ENCODE data around the gene RNF41. TPM values are rescaled to one million over a fixed set of nuclear protein-coding genes. Genes with fewer than 3 reads are reported as not detected.

Gene RNF41
- polyA plus RNA-seq, 1 experiment: 338 TPM

Other genes starting within 250 kb of the RNF41 start
- 117 and 130 TPM in 2 replicates for gene RAB5B, start 247.8 kb downstream of the RNF41 start, polyA plus RNA-seq (2011; rRNA removed)
- gene SUOX, start 224.6 kb downstream of the RNF41 start, polyA plus RNA-seq (2011; rRNA removed): 14.4 and 22.3 TPM in 2 replicates
- 1.9 and 2.9 TPM in 2 replicates for gene IKZF4, start 200.9 kb downstream of the RNF41 start, polyA plus RNA-seq (2011; rRNA removed)
- gene RPS26, start 180.0 kb downstream of the RNF41 start, polyA plus RNA-seq (2011; rRNA removed): 635 and 868 TPM in 2 replicates
- 4.7 and 6.0 TPM in 2 replicates for gene ERBB3, start 141.8 kb downstream of the RNF41 start, polyA plus RNA-seq (2011; rRNA removed)
- gene PA2G4, start 117.4 kb downstream of the RNF41 start, polyA plus RNA-seq (2011; rRNA removed): 134 and 215 TPM in 2 replicates
- gene RPL41, start 105.3 kb downstream of the RNF41 start, polyA plus RNA-seq (2011; rRNA removed): 5,645 and 7,867 TPM in 2 replicates
- 1.4 and 1.6 TPM in 2 replicates for gene ZC3H10, start 103.7 kb downstream of the RNF41 start, polyA plus RNA-seq (2011; rRNA removed)
- gene ESYT1, start 93.7 kb downstream of the RNF41 start, polyA plus RNA-seq (2011; rRNA removed): 180 and 264 TPM in 2 replicates
- 74.1 and 75.4 TPM in 2 replicates for gene MYL6B, start 69.3 kb downstream of the RNF41 start, polyA plus RNA-seq (2011; rRNA removed)
- 5,667 and 6,879 TPM in 2 replicates for gene MYL6, start 63.6 kb downstream of the RNF41 start, polyA plus RNA-seq (2011; rRNA removed)
- gene SMARCC2, start 32.4 kb downstream of the RNF41 start, polyA plus RNA-seq (2011; rRNA removed): 60.7 and 72.6 TPM in 2 replicates
- 47.5 and 52.0 TPM in 2 replicates for gene NABP2, start 2.4 kb upstream of the RNF41 start, polyA plus RNA-seq (2011; rRNA removed)
- not detected in 2 replicates for gene SLC39A5, start 8.1 kb upstream of the RNF41 start, polyA plus RNA-seq (2011; rRNA removed)
- gene ANKRD52, start 36.5 kb upstream of the RNF41 start, polyA plus RNA-seq (2011; rRNA removed): 21.0 and 26.8 TPM in 2 replicates
- gene COQ10A, start 45.0 kb upstream of the RNF41 start, polyA plus RNA-seq (2011; rRNA removed): 13.7 and 14.1 TPM in 2 replicates
- gene CS, start 78.4 kb upstream of the RNF41 start, polyA plus RNA-seq (2011; rRNA removed): 117 and 150 TPM in 2 replicates
- 179 and 239 TPM in 2 replicates for gene CNPY2, start 94.1 kb upstream of the RNF41 start, polyA plus RNA-seq (2011; rRNA removed)
- 27.2 and 32.3 TPM in 2 replicates for gene PAN2, start 112.1 kb upstream of the RNF41 start, polyA plus RNA-seq (2011; rRNA removed)
- 0.12 TPM in 1 of 2 replicates, not detected in the other for gene IL23A, start 117.0 kb upstream of the RNF41 start, polyA plus RNA-seq (2011; rRNA removed)
- gene STAT2, start 138.2 kb upstream of the RNF41 start, polyA plus RNA-seq (2011; rRNA removed): 154 TPM in 2 replicates
- not detected in 2 replicates for gene APOF, start 140.9 kb upstream of the RNF41 start, polyA plus RNA-seq (2011; rRNA removed)
- gene TIMELESS, start 227.5 kb upstream of the RNF41 start, polyA plus RNA-seq (2011; rRNA removed): 2.3 and 2.9 TPM in 2 replicates
- gene MIP, start 232.7 kb upstream of the RNF41 start, polyA plus RNA-seq (2011; rRNA removed): 0.10 and 0.12 TPM in 2 replicates
- gene SPRYD4, start 246.7 kb upstream of the RNF41 start, polyA plus RNA-seq (2011; rRNA removed): 2.4 and 2.6 TPM in 2 replicates